ENCODE data around the gene NSUN6.

GRCh38 chr10:18610517-18610916 is 40.9 kb downstream of the NSUN6 start:
- TF ChIP-seq CTCF (IDR thresholded peaks at IDR 0.05) (no peak), POLR2A (IDR thresholded peaks at IDR 0.05) (no peak)

Data from heart left ventricle (tissue), 13 donors.